ENCODE results near the gene ARID3C.

The ARID3C gene

DNA sequence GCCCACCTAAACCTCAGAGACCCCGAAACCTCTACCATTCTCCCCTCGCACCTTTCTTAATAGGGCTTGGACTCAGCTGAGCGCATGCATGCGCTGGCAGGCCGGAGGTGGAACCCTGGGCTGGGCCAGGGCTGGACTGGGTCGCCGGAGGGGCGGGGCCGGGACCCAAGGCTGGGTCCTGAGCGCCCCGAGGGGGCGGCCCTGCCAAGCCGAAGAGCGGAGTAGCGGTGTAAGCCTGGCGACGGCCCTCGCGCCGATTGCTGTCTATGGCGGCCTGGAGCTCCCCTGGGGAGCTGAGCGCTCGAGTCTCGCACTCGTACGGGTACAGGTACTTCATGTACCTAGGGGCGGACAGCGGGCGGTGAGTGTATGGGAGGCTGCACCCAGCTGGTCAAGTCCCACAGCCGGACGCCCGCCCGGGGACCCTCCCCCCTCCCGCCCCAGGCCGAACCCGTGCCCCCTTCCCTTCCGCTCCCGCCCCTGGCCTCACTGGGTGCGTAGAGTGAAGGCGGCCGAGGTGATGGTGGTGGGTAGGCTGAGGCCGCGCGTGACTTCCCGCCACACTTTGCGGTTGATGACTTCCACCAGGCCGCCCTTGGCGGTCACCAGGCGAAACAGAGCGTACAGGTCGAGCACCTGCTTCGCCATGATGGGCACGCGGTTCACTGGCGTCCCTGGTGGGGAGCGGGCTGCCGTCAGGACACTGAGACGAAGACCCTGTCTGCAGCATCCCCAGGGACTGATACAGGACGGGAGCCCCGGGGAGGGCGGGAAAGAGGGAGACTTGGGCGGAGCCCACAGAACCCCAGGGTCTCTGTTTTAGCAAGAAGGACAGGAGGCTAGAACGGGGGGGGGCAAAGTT lies 5.3 kb downstream of the ARID3C start:
- Histone ChIP-seq H3K4me1 (ENCODE audit: control insufficient read depth, low read depth, low read length) (peaks cover 2% of the 10 kb centered on the region), H2BK15ac (replicated peaks; ENCODE audit: low read depth) (no peak overlapping the region), H3K18ac (ENCODE audit: low read length) (no peak overlapping the region), H2AK5ac (ENCODE audit: low read length) (no peak overlapping the region), H3K79me2 (ENCODE audit: control insufficient read depth, insufficient read depth, low read length) (no peaks in the 10 kb centered on the region), H3K56ac (ENCODE audit: low read length) (no peak overlapping the region), H3K4ac (ENCODE audit: low read depth, low read length) (no peak overlapping the region), H3K27me3 (ENCODE audit: insufficient read depth, low read length, poor library complexity) (peaks cover 44% of the 10 kb centered on the region), H4K5ac (ENCODE audit: low read length) (no peak overlapping the region), H3K9ac (ENCODE audit: low read length) (no peak overlapping the region), H3K79me1 (ENCODE audit: low read length) (no peaks in the 10 kb centered on the region), H3K27ac (ENCODE audit: low read depth, low read length) (no peak overlapping the region), H2BK120ac (ENCODE audit: low read depth, low read length) (no peak overlapping the region), H4K8ac (ENCODE audit: low read depth, low read length) (no peak overlapping the region), H3K23ac (ENCODE audit: low read length) (no peak overlapping the region), H2BK5ac (ENCODE audit: low read length) (no peak overlapping the region), H3K4me3 (ENCODE audit: low read length) (no peak overlapping the region), H3K4me2 (ENCODE audit: low read length) (no peak overlapping the region), H3K36me3 (ENCODE audit: control insufficient read depth, insufficient read depth, low read length) (no peaks in the 10 kb centered on the region)
- no peak for DNase-seq
- WGBS (ENCODE audit: extremely low coverage, insufficient coverage, low lambda C conversion rate), result no CpG with 5 or more reads among the region's 63 CpGs

DNA sequence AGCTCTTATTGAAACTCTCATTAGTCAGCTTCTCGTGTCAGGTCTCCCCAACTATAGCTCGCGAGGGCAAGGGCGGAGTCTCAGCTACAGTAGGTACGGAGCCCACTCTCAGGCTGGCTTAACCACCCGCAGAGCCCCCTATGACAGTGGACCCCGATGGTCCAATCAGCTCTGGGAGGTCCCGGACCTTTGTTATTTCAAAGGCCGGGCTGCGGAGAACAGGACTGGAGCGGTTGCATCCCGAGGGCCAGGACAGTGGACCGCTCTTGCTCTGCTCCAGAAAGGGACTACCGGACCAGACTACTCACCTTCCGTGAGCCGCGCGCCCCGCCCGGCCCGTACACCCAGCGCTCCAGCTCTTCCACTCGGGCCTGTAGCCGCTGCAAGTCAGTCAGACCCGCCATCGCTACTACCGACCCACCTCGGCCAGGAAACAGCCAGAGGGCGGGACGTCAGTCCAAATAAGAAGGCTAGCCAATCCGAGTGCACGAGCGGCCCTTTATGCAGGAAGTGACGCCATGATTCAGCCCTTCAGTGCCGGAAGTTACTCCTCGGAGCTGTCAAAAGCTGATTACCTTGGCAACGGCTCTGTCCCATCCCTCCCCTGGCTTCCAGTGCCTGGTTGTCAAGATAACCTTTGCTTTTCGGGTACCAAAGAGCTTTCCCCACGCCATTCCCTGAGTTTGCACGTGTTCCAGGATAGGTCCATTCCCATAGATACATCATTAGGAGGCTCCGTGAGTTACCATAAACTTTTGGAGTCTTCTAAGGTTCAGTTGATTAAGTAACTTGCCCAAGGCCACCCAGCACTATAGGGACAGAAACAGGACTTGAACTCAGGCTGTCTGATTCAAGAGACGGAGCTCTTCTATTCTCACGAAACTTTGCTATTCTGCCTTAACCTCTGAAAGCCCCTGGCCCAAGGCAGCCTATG lies 8.5 kb downstream of the ARID3C start, which contains the start of gene DCTN3:
Gene DCTN3 (minus strand): TSS at position 435 of the 934 bp plus-strand sequence. CDS start 31 bp downstream, at position 404.
- Histone ChIP-seq H4K5ac (ENCODE audit: low read length) (no peak within 1 kb of the TSS), H3K23ac (ENCODE audit: low read length) (no peak within 1 kb of the TSS), H3K4ac (ENCODE audit: low read depth, low read length) (no peak within 1 kb of the TSS), H3K27me3 (ENCODE audit: insufficient read depth, low read length, poor library complexity) (peaks cover 13% of the 10 kb centered on the region), H2BK120ac (ENCODE audit: low read depth, low read length) (no peak within 1 kb of the TSS), H3K56ac (ENCODE audit: low read length) (peak within 1 kb of the TSS; percentile 82), H3K27ac (ENCODE audit: low read depth, low read length) (no peak within 1 kb of the TSS), H3K79me2 (ENCODE audit: control insufficient read depth, insufficient read depth, low read length) (no peaks in the 10 kb centered on the region), H2BK15ac (replicated peaks; ENCODE audit: low read depth) (no peak within 1 kb of the TSS), H3K18ac (ENCODE audit: low read length) (no peak within 1 kb of the TSS), H3K79me1 (ENCODE audit: low read length) (no peaks in the 10 kb centered on the region), H3K4me2 (ENCODE audit: low read length) (peak within 1 kb of the TSS; percentile 78), H3K4me3 (ENCODE audit: low read length) (peak within 1 kb of the TSS; percentile 45), H2AK5ac (ENCODE audit: low read length) (no peak within 1 kb of the TSS), H2BK5ac (ENCODE audit: low read length) (no peak within 1 kb of the TSS), H4K8ac (ENCODE audit: low read depth, low read length) (no peak within 1 kb of the TSS), H3K9ac (ENCODE audit: low read length) (peak within 1 kb of the TSS; percentile 69), H3K4me1 (ENCODE audit: control insufficient read depth, low read depth, low read length) (peaks cover 2% of the 10 kb centered on the region), H3K36me3 (ENCODE audit: control insufficient read depth, insufficient read depth, low read length) (no peaks in the 10 kb centered on the region)
- peak; percentile 97 for DNase-seq
- no CpG with 5 or more reads among the region's 43 CpGs for WGBS (ENCODE audit: extremely low coverage, insufficient coverage, low lambda C conversion rate)

DNA sequence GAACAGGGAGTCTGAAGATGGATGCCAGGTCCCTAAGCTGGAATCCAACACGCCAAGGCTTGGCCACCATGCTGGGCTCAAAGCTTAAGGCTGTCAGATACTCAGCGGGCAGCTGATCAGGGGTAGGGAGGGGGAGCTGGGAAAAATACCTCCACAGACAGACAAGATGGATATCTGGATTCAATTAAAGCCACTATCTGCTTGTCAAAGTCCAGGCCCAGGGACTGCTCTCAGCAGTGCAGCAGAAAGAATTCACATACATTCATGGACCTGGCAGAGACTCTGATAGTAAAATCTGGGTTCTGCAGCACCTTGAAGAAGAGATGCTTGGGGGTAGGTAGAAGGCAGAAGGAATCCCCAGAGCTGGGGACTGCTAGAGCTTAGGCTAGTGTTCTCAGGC lies 13.7 kb downstream of the ARID3C start:
- Histone ChIP-seq H2AK5ac (ENCODE audit: low read length) (no peak overlapping the region), H3K9ac (ENCODE audit: low read length) (no peak overlapping the region), H3K27me3 (ENCODE audit: insufficient read depth, low read length, poor library complexity) (no peaks in the 10 kb centered on the region), H2BK15ac (replicated peaks; ENCODE audit: low read depth) (no peak overlapping the region), H3K79me1 (ENCODE audit: low read length) (no peaks in the 10 kb centered on the region), H3K18ac (ENCODE audit: low read length) (no peak overlapping the region), H2BK120ac (ENCODE audit: low read depth, low read length) (no peak overlapping the region), H3K79me2 (ENCODE audit: control insufficient read depth, insufficient read depth, low read length) (no peaks in the 10 kb centered on the region), H2BK5ac (ENCODE audit: low read length) (no peak overlapping the region), H4K5ac (ENCODE audit: low read length) (no peak overlapping the region), H3K36me3 (ENCODE audit: control insufficient read depth, insufficient read depth, low read length) (no peaks in the 10 kb centered on the region), H3K27ac (ENCODE audit: low read depth, low read length) (no peak overlapping the region), H3K4ac (ENCODE audit: low read depth, low read length) (no peak overlapping the region), H3K56ac (ENCODE audit: low read length) (no peak overlapping the region), H4K8ac (ENCODE audit: low read depth, low read length) (no peak overlapping the region), H3K4me2 (ENCODE audit: low read length) (no peak overlapping the region), H3K23ac (ENCODE audit: low read length) (no peak overlapping the region), H3K4me1 (ENCODE audit: control insufficient read depth, low read depth, low read length) (peaks cover 6% of the 10 kb centered on the region), H3K4me3 (ENCODE audit: low read length) (no peak overlapping the region)
- no CpG with 5 or more reads among the region's 2 CpGs for WGBS (ENCODE audit: extremely low coverage, insufficient coverage, low lambda C conversion rate)
- DNase-seq, result no peak

- no peaks in the 10 kb centered on the region for H3K36me3 ChIP-seq (ENCODE audit: control insufficient read depth, insufficient read depth, low read length)
- peak; percentile 81 for DNase-seq
- no peak overlapping the region for H4K5ac ChIP-seq (ENCODE audit: low read length)
- no CpG with 5 or more reads among the region's 15 CpGs for WGBS (ENCODE audit: extremely low coverage, insufficient coverage, low lambda C conversion rate)
- H3K27ac ChIP-seq (ENCODE audit: low read depth, low read length), result no peak overlapping the region
- H4K8ac ChIP-seq (ENCODE audit: low read depth, low read length), result no peak overlapping the region
- no peak overlapping the region for H2BK5ac ChIP-seq (ENCODE audit: low read length)
- H3K4me3 ChIP-seq (ENCODE audit: low read length), result no peak overlapping the region
- no peak overlapping the region for H3K18ac ChIP-seq (ENCODE audit: low read length)
- H2BK15ac ChIP-seq (replicated peaks; ENCODE audit: low read depth), result no peak overlapping the region
- no peak overlapping the region for H3K23ac ChIP-seq (ENCODE audit: low read length)
- peak overlapping the region; percentile 90 for H3K4me2 ChIP-seq (ENCODE audit: low read length)
- peak overlapping the region; percentile 71 for H3K56ac ChIP-seq (ENCODE audit: low read length)
- H3K9ac ChIP-seq (ENCODE audit: low read length), result peak overlapping the region; percentile 65
- H3K79me2 ChIP-seq (ENCODE audit: control insufficient read depth, insufficient read depth, low read length), result no peaks in the 10 kb centered on the region
- H3K79me1 ChIP-seq (ENCODE audit: low read length), result no peaks in the 10 kb centered on the region
- no peak overlapping the region for H3K4ac ChIP-seq (ENCODE audit: low read depth, low read length)
- H3K27me3 ChIP-seq (ENCODE audit: insufficient read depth, low read length, poor library complexity), result no peaks in the 10 kb centered on the region
- H3K4me1 ChIP-seq (ENCODE audit: control insufficient read depth, low read depth, low read length), result peaks cover 3% of the 10 kb centered on the region
- no peak overlapping the region for H2AK5ac ChIP-seq (ENCODE audit: low read length)
- H2BK120ac ChIP-seq (ENCODE audit: low read depth, low read length), result no peak overlapping the region
These were observed 16.0 kb downstream of the ARID3C start for GRCh38 chr9:34612788-34613390.

GRCh38 chr9:34611811-34612787 lies 16.8 kb downstream of the ARID3C start, which contains the start of gene RPP25L:
TSS of gene RPP25L (minus strand) at chr9:34612097. CDS start at chr9:34611296, 801 bp downstream.
- no peaks in the 10 kb centered on the region for H3K36me3 ChIP-seq (ENCODE audit: control insufficient read depth, insufficient read depth, low read length)
- H3K27me3 ChIP-seq (ENCODE audit: insufficient read depth, low read length, poor library complexity), result no peaks in the 10 kb centered on the region
- H2BK5ac ChIP-seq (ENCODE audit: low read length), result no peak within 1 kb of the TSS
- H3K56ac ChIP-seq (ENCODE audit: low read length), result peak within 1 kb of the TSS; percentile 94
- H4K5ac ChIP-seq (ENCODE audit: low read length), result peak within 1 kb of the TSS; percentile 15
- peak within 1 kb of the TSS; percentile 95 for H3K9ac ChIP-seq (ENCODE audit: low read length)
- H3K4ac ChIP-seq (ENCODE audit: low read depth, low read length), result peak within 1 kb of the TSS; percentile 61
- H3K79me1 ChIP-seq (ENCODE audit: low read length), result no peaks in the 10 kb centered on the region
- H3K23ac ChIP-seq (ENCODE audit: low read length), result peak within 1 kb of the TSS; percentile 98
- H2AK5ac ChIP-seq (ENCODE audit: low read length), result peak within 1 kb of the TSS; percentile 79
- no peak within 1 kb of the TSS for H2BK15ac ChIP-seq (replicated peaks; ENCODE audit: low read depth)
- no peaks in the 10 kb centered on the region for H3K79me2 ChIP-seq (ENCODE audit: control insufficient read depth, insufficient read depth, low read length)
- no CpG with 5 or more reads among the region's 77 CpGs for WGBS (ENCODE audit: extremely low coverage, insufficient coverage, low lambda C conversion rate)
- no peak within 1 kb of the TSS for H2BK120ac ChIP-seq (ENCODE audit: low read depth, low read length)
- H3K18ac ChIP-seq (ENCODE audit: low read length), result peak within 1 kb of the TSS; percentile 82
- peaks cover 3% of the 10 kb centered on the region for H3K4me1 ChIP-seq (ENCODE audit: control insufficient read depth, low read depth, low read length)
- H3K4me3 ChIP-seq (ENCODE audit: low read length), result peak within 1 kb of the TSS; percentile 69
- peak within 1 kb of the TSS; percentile 5 for H4K8ac ChIP-seq (ENCODE audit: low read depth, low read length)
- DNase-seq, result peak; percentile 80
- H3K4me2 ChIP-seq (ENCODE audit: low read length), result peak within 1 kb of the TSS; percentile 90
- H3K27ac ChIP-seq (ENCODE audit: low read depth, low read length), result no peak within 1 kb of the TSS
